HG03064 (cell line): ENCODE results near the gene FGL2.
"Not testable (repeated sequence)": the region's sequence is repeated elsewhere in the genome, so short reads cannot be mapped to it uniquely, and the experiment has no call there.

Source experiments
- ATAC-seq: cut with Tn5 transposase; IDR thresholded peaks from one replicate; pipeline ENCODE4 v1.9.1; 2021; ENCODE audit warnings: low read depth; ENCODE audit not compliant: unreplicated experiment

The FGL2 gene, protein sequence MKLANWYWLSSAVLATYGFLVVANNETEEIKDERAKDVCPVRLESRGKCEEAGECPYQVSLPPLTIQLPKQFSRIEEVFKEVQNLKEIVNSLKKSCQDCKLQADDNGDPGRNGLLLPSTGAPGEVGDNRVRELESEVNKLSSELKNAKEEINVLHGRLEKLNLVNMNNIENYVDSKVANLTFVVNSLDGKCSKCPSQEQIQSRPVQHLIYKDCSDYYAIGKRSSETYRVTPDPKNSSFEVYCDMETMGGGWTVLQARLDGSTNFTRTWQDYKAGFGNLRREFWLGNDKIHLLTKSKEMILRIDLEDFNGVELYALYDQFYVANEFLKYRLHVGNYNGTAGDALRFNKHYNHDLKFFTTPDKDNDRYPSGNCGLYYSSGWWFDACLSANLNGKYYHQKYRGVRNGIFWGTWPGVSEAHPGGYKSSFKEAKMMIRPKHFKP

DNA sequence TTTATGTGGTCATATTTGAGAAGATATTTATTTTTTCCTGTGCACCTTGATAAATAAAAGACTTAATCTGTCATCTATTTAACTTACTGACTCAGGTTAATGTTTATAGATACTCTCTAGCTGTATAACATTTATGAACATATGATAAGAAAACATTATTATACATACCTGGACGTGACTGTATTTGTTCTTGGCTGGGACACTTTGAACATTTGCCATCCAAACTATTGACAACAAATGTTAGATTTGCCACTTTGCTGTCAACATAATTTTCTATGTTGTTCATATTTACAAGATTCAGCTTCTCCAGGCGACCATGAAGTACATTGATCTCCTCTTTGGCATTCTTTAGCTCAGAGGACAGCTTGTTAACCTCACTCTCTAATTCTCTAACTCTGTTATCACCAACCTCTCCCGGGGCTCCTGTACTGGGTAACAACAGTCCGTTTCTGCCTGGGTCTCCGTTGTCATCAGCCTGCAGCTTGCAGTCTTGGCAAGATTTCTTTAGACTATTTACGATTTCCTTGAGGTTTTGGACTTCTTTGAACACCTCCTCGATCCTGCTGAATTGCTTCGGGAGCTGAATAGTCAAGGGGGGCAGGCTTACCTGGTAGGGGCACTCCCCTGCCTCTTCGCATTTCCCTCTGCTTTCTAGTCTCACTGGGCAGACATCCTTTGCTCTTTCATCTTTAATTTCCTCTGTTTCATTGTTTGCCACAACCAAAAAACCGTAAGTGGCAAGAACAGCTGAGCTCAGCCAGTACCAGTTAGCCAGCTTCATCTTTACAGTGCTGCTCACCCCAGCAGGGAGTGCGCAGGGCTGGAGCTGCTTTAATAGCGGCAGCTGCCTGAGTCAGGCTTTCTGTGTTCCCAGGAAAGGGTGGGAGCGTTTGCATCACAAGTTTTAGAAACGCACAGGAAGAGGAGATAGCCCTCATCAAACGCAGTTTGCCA lies at the start of gene FGL2:
Gene FGL2, minus strand, starts transcription at position 807 of the 954 bp plus-strand sequence. Its CDS starts 26 bp downstream, at position 781.
- no peak for ATAC-seq

DNA sequence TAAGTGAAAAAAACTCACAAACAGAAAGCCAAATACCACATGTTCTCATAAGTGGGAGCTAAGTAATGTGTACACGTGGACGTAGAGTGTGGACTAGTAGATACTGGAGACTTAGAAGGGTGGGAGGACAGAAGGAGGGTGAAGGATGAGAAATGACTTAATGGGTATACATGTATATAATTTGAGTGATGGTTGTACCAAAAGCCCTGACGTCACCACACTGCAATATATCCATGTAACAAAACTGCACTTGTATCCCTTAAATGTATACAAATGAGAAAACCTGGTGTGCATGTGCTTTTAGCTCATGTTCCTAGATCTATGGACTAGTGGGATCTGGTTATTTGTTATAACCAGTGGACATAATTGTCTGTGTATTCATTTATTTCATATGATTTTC lies 48.5 kb upstream of the FGL2 start:
- ATAC-seq: no peak

GRCh38 chr7:77247206-77247850 lies 47.7 kb upstream of the FGL2 start:
- ATAC-seq: no peak

GRCh38 chr7:77246026-77246640 lies 46.5 kb upstream of the FGL2 start:
- ATAC-seq: no peak

GRCh38 chr7:77245015-77245755 lies 45.6 kb upstream of the FGL2 start:
- no peak for ATAC-seq

- ATAC-seq: no peak
Observed at GRCh38 chr7:77244222-77244934, 44.8 kb upstream of the FGL2 start.

DNA sequence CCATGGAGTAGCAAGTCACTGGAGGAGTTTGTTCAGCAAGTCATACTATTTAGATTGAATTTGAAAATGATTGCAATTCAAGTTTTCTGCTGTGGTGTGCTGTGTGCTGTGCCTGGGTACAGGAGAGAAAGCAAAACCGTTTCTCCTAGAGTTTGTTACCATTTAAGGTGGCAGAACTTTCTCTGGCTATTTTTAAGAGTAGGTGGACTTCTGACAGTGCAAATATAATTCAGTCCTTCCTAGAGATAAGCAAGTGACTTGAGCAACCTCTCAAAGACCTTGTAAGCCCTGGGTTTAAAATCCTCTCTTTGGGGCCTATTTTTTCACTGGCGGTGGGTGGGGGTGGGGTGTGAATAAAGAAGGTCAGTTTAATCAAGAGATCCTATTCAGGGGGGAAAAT lies 42.9 kb upstream of the FGL2 start:
- no peak for ATAC-seq

GRCh38 chr7:77242068-77242467 lies 42.4 kb upstream of the FGL2 start:
- ATAC-seq: no peak

GRCh38 chr7:77239471-77239870 lies 39.9 kb upstream of the FGL2 start:
- ATAC-seq: no peak

GRCh38 chr7:77238703-77239136 lies 39.1 kb upstream of the FGL2 start:
- no peak for ATAC-seq

DNA sequence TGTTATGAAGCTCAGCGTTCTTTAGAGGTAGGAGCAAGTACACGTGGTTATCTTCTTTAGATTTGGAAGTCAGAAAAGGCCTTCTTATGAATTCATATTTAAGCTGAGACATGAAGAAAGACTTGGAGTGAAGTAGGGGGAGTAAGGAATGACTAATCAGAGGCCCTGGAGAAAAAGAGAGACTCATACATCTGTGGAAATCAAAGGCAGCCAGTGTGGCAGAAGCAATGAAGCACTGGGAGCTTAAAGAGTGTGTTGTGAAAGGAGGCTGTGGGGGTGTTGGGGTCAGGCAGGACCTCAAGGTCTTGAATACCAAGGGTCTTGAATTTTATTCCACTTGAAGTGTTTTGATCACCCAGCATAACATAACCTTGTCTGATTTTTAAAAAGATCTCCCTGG lies 35.7 kb upstream of the FGL2 start:
- ATAC-seq: no peak

DNA sequence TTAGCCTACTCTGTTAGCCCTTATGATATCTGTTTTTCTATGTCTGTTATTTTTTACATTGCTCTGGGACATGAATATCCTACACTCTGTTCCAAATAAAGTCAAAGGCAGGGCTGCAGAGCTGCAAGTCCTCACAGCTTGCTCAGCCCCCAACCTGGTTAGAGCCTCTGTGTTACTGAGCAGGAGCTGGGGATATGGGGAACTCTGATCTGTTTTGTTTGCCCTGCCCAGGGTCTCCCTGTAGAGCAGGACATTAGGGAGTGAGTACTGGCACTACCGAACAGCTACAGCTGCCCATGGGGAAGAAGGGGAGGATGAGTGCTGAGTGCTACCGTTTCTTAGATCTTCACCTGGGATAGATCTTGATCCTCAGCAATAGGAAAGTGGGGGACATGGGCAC lies 32.8 kb upstream of the FGL2 start:
- no peak for ATAC-seq

DNA sequence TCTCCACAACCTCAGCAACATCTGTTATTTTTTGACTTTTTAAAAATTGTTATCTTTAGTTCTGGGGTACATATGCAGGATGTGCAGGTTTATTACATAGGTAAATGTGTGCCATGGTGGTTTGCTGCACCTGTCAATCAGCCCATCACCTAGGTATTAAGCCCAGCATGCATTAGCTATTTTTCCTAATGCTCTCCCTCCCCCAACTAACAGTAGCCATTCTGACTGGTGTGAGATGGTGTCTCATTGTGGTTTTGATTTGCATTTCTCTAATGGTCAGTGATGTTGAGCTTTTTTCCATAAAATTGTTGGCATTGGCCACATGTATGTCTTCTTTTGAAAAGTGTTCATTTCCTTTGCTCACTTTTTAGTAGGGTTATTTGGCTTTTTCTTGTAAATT lies 29.2 kb upstream of the FGL2 start:
- ATAC-seq: not testable (repeated sequence)

GRCh38 chr7:77226357-77226839 lies 26.8 kb upstream of the FGL2 start:
- ATAC-seq: no peak

DNA sequence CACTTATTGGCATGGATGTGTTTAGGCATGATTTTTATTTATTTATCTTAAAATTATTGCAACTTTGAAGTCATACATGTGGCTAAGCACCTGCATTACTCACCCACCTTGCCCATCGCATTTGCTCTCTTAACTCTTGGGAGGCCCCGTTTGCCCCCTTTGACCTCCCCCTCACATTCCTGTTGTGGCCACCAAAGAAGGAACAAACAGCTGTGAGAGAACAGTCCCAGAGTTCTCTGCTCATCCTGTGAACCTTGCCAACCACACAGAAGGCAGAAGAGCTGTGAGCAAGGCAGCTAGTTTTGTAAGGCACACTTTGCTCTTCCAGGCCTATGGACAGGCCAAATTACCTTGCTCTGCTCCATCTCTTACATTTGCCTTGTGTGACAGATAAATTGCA lies 23.6 kb upstream of the FGL2 start:
- no peak for ATAC-seq

DNA sequence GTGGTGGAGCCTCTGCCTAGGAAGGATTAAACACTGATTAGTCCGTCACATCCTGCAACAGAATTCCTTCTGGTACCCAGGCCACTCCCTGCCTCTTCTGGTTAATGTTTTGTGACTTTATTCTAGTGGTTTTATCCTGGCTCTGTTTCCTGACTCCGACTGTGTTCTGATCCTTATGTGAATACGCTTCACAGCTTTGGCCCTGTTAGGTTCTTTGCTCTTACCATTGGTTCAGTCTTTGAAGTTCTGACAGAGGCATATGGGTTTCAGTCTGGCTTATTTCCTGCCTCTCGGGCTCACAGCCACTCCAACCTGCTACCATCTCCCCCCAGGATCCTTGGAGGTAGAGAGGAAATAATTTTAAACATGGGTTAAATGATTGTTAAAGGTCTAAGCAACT lies 23.2 kb upstream of the FGL2 start:
- no peak for ATAC-seq

DNA sequence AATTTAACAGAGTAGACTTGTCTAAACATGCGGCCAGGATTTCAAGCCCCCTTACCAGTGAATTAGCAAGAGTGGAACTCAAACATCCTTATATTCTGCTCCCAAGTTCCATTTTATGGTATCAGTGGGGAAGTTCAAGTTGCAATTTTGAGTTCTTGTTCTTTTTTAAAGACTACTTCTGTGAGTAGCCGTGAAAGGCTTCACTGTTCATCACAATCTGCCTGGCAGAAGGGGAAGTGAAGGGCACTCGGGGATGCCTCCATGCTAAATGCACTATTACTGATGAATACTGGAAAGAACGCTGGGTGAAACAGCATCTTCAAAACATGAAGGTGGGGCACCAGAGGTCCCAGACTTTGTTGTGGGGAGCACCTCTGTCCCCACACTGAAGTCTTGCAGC lies 22.4 kb upstream of the FGL2 start:
- ATAC-seq: no peak

GRCh38 chr7:77219701-77220331 lies 20.2 kb upstream of the FGL2 start:
- not testable (repeated sequence) for ATAC-seq
